BJ (cell line): ENCODE results near the gene TRPM1. TPM values are rescaled to one million over a fixed set of nuclear protein-coding genes. Genes with fewer than 3 reads are reported as not detected.

Source experiments
- CTCF ChIA-PET: fragments of 350-600 bp; formaldehyde crosslinking; extraction: SDS; loops from one replicate; lab custom pipeline; 2021; ENCODE audit warnings: antibody characterized with exemption, inconsistent platforms; lab: Yijun Ruan, JAX
- POLR2A ChIA-PET: fragments of 300-600 bp; sonication (Branson Sonifier 250); formaldehyde crosslinking; extraction: SDS; loops from one replicate; lab custom pipeline; 2021; ENCODE audit warnings: antibody characterized with exemption; lab: Charles Lee
- DNase-seq: peaks from one replicate; pipeline ENCODE4 v3.0.0-alpha.2; 2011; ENCODE audit warnings: low read depth
- H3K27me3 ChIP-seq: 2 replicates; pipeline ENCODE4 v1.6.0; 2011; ENCODE audit warnings: low read length; ENCODE audit not compliant: control insufficient read depth, insufficient read depth
- H3K36me3 ChIP-seq: 2 replicates; pipeline ENCODE4 v1.5.1; 2011; ENCODE audit warnings: low read length; ENCODE audit not compliant: control insufficient read depth, insufficient read depth
- H3K4me3 ChIP-seq: 2 replicates; pipeline ENCODE4 v1.5.1; 2011; ENCODE audit warnings: low read depth, mild to moderate bottlenecking, control low read depth, low read length
- polyA plus RNA-seq: library from polyadenylated mRNA; depleted of rRNA; stranded (reverse); fragments of >200 nt; gene quantifications from 2 replicates; pipeline ENCODE4 v1.2.3, GENCODE V29; 2011
- TF ChIP-seq, protein P1 (sequence below): IDR thresholded peaks from 2 replicates; pipeline ENCODE4 v1.5.1; 2011; ENCODE audit warnings: low read depth, mild to moderate bottlenecking, control low read depth, inconsistent platforms, low read length, moderate library complexity; ENCODE audit not compliant: insufficient read depth

The TRPM1 gene
- polyA plus RNA-seq, 1 experiment: 0.44 TPM

DNA sequence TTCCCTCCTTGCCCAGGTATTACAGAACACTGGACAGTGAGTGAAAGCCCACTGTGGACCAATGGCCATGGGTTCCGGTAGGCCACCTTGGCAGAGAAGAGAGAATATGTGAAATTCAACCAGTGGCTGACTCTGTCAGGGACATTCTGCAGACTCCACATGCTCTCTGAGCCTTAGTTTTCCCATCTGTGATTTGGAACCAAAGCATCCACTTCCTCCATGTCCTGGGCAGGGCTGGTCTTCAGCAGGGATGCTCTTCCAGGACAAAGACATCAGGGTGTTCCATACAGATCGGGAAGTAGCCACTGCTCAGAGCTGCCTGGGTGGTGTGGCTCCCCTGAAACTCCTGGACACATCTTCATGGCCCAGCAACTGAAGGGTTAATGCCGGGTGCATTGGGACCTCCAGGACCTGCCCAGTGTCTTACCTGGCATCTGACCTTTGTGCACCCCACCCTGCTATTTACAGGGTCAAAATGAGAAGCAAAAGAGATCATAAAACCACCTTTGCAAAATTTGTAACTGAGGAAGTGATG, 28.3 kb upstream of the TRPM1 start:
- H3K36me3 ChIP-seq: no peaks in the 10 kb centered on the region
- CTCF ChIA-PET: interaction anchor here (0.6 to 4.3 kb wide), 40 partner anchors 8 to 465 kb away, joined by 3 to 40 read pairs (median 5); partner anchors contain the start of genes FAN1 and TRPM1
- POLR2A ChIA-PET: no interaction called here
- TF ChIP-seq, protein P1, sequence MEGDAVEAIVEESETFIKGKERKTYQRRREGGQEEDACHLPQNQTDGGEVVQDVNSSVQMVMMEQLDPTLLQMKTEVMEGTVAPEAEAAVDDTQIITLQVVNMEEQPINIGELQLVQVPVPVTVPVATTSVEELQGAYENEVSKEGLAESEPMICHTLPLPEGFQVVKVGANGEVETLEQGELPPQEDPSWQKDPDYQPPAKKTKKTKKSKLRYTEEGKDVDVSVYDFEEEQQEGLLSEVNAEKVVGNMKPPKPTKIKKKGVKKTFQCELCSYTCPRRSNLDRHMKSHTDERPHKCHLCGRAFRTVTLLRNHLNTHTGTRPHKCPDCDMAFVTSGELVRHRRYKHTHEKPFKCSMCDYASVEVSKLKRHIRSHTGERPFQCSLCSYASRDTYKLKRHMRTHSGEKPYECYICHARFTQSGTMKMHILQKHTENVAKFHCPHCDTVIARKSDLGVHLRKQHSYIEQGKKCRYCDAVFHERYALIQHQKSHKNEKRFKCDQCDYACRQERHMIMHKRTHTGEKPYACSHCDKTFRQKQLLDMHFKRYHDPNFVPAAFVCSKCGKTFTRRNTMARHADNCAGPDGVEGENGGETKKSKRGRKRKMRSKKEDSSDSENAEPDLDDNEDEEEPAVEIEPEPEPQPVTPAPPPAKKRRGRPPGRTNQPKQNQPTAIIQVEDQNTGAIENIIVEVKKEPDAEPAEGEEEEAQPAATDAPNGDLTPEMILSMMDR: no peak
- H3K27me3 ChIP-seq: no peaks in the 10 kb centered on the region; the same call in 1 of the 2 replicates
- no peak for DNase-seq
- H3K4me3 ChIP-seq: no peak overlapping the region

DNA sequence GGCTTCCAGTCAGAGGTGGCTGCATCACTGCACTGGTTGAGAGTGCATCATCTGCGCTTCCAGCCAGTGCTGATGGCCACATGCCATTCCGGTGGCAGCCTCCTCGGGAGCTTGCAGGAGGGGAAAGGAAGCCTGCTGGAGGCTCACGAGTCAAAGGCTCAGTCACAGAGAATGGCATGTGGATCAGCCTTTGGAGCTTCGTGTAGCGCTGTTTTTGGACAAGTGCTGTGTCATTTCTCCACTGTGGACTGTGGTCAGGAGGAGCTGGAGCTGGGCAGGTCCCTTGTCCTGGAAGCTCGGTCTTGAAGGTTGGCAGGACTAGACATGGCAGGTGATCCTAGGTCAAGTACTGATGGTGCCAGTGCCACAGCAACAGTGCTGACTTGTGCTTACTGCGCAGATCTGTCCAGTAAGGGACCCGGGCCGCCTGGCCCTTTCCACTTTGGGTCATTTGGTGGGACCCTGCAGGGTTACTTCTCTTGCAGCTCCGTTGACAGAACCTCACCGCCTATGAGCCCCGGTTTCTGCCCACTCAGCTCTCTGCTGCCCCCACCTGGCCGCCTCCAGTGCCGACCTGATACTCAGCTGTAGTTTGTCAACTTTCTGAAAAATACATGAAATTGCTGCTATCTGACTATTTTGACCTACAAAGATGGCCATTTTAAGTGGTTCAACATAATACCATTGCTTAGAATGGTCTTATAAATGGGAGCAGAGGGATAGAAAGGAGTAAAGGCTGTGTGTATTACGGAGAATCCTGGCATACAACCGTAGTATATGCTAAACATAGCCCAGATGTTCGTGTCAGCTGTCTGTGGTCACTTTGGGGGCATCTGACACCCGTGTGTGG, 27.6 kb upstream of the TRPM1 start:
- POLR2A ChIA-PET: no interaction called here
- Histone ChIP-seq H3K4me3 (no peak overlapping the region), H3K36me3 (no peaks in the 10 kb centered on the region), H3K27me3 (no peaks in the 10 kb centered on the region; the same call in 1 of the 2 replicates)
- TF ChIP-seq, protein P1: peak; percentile 99
- CTCF ChIA-PET: interaction anchor here (0.6 to 4.3 kb wide), 56 partner anchors 8 to 465 kb away, joined by 3 to 40 read pairs (median 5); partner anchors contain the start of genes FAN1 and TRPM1
- DNase-seq: no peak

DNA sequence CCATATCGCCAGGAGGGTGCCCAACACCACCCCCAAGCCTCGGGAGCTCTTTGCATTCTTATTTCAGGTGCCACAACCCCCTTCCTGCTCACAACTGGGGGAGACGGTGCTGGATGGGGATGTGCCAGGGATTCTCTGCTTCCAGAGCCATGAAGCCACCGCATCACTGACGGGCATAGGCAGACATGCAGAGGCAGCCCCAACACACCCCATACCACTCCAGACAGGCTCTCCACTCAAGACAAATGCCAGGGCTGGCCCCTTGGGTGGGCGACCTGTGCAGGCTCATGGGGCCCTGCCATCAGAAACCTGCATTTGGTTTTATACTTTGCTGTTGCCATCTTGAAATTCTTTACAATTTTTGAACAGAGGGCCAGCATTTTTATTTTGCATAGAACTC, 27.0 kb upstream of the TRPM1 start:
- no peak overlapping the region for H3K4me3 ChIP-seq
- no peaks in the 10 kb centered on the region; the same call in 1 of the 2 replicates for H3K27me3 ChIP-seq
- DNase-seq: no peak
- no peaks in the 10 kb centered on the region for H3K36me3 ChIP-seq
- POLR2A ChIA-PET: no interaction called here
- CTCF ChIA-PET: interaction anchor here (0.7 to 4.3 kb wide), 39 partner anchors 9 to 360 kb away, joined by 3 to 40 read pairs (median 5); partner anchors contain the start of genes FAN1 and TRPM1
- TF ChIP-seq, protein P1: no peak

DNA sequence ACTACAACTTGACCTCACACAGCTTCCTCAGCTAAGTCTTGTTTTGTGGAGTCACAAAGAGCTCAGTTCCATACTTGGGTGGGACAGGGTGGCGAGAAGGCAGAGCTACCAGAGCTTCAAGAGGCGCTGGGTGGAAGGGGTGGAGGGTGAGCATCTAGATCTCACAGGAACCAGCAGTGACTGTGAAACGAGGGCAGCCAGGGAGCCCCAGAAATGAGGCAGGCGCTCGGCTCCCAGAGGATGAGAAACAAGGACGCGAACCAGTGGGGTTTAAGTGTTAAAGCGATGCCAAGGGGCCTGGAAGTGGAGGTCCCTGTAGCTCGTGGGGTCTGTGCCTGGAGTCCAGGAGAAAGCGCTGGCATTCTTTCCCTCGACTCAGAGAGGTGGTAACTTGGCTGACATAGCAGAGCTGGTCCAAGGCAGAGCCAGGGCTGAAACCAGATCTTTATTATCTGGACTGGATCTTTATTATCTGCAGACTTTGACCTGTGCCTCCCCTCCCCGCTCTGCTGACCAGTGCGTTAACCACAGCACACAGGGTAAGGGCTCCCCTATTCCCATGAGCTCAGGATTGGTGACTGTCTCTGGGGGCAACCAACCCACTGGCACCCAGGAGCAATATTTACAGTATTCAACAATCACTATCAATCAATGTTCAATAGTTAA, 26.2 kb upstream of the TRPM1 start:
- Histone ChIP-seq H3K27me3 (no peaks in the 10 kb centered on the region; the same call in 1 of the 2 replicates), H3K4me3 (no peak overlapping the region), H3K36me3 (no peaks in the 10 kb centered on the region)
- DNase-seq: no peak
- ChIA-PET CTCF (interaction anchor here (0.9 to 4.3 kb wide), 12 partner anchors 9 to 361 kb away, joined by 3 to 40 read pairs (median 6); partner anchors contain the start of genes FAN1 and TRPM1), POLR2A (no interaction called here)
- TF ChIP-seq, protein P1: no peak
